Glutamatergic neuron (in vitro differentiated cells): ENCODE results near the gene RXFP1. TPM values are rescaled to one million over a fixed set of nuclear protein-coding genes. Genes with fewer than 3 reads are reported as not detected.

Experiments
- DNase-seq: peaks from one replicate; pipeline ENCODE4 v3.0.0; 2022
- H3K27ac Mint-ChIP-seq: one replicate; pipeline ENCODE4 v1.8.0; 2020; ENCODE audit warnings: mild to moderate bottlenecking, mixed read lengths, inconsistent platforms; ENCODE audit not compliant: unreplicated experiment
- H3K27me3 Mint-ChIP-seq: one replicate; pipeline ENCODE4 v1.8.0; 2020; ENCODE audit warnings: mild to moderate bottlenecking, moderate library complexity, mixed read lengths, inconsistent platforms; ENCODE audit not compliant: unreplicated experiment
- H3K36me3 Mint-ChIP-seq: one replicate; pipeline ENCODE4 v1.8.0; 2020; ENCODE audit warnings: mild to moderate bottlenecking, mixed read lengths, inconsistent platforms; ENCODE audit not compliant: unreplicated experiment
- H3K4me1 Mint-ChIP-seq: one replicate; pipeline ENCODE4 v1.8.0; 2020; ENCODE audit warnings: mild to moderate bottlenecking, low read depth, mixed read lengths, inconsistent platforms; ENCODE audit not compliant: unreplicated experiment
- H3K4me3 Mint-ChIP-seq: one replicate; pipeline ENCODE4 v1.8.0; 2020; ENCODE audit warnings: mild to moderate bottlenecking, mixed read lengths, inconsistent platforms; ENCODE audit not compliant: unreplicated experiment
- H3K9me3 Mint-ChIP-seq: one replicate; pipeline ENCODE4 v1.8.0; 2020; ENCODE audit warnings: mild to moderate bottlenecking, moderate library complexity, mixed read lengths, inconsistent platforms; ENCODE audit not compliant: unreplicated experiment
- total RNA-seq: library from RNA; stranded (reverse); fragmentation: NEBNext Ultra II Directional; extraction: Animal tissue kit (Norgen Biotek cat#: 25700); gene quantifications from one replicate; pipeline ENCODE4 v1.2.1, GENCODE V29; 2021; ENCODE audit not compliant: unreplicated experiment
- TF ChIP-seq, protein P1 (sequence below): fragments of 200-600 bp; sonication (generic); IDR thresholded peaks from one replicate; pipeline ENCODE4 v1.5.0; 2021; ENCODE audit not compliant: partially characterized antibody, unreplicated experiment

The RXFP1 gene
- total RNA-seq, 1 donor from 2014 or later = not detected

DNA sequence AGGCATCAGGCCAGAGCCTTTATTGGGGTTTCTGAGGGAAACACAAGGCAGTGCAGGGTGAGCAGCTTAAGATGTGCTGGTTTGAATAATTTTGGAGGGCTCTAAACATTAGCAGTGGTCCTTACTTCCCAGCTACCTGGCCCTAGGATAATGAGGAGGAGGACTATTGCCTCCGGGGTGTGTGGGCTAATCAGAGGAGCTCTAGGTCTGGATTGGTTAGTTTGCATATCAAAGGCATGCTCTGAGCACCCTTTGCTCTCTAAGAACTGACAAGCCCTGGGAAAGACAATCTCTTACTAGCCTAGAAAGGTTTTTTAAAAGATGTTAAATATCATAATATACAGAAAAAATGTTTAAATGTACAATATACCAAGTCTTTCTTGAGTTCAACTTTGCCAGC lies 58.4 kb downstream of the RXFP1 start:
- H3K36me3 Mint-ChIP-seq = no peaks in the 10 kb centered on the region
- DNase-seq = no peak

DNA sequence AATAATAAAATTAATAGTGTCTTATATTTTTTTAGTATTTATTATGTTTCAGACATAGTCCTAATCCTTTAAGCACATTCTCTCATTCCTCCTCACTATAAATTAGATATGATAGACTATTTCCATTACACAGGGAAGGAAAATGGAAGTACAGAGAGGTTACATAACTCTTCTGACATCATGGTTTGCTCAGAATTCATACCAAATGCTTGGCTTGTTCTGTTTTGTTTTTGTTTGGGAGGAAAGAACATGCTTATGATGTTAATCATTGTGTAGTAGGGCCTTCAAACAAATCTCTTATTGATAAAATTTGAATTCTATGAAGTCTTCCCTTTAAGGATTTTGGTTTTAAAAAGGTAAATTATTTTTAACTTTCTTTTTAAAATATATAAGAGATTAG lies 59.5 kb downstream of the RXFP1 start:
- Mint-ChIP-seq H3K4me1 (no peaks in the 10 kb centered on the region), H3K4me3 (no peak overlapping the region), H3K27me3 (no peaks in the 10 kb centered on the region), H3K27ac (no peak overlapping the region), H3K9me3 (peaks cover 2% of the 10 kb centered on the region), H3K36me3 (no peaks in the 10 kb centered on the region)
- no peak for DNase-seq
- TF ChIP-seq, protein P1, sequence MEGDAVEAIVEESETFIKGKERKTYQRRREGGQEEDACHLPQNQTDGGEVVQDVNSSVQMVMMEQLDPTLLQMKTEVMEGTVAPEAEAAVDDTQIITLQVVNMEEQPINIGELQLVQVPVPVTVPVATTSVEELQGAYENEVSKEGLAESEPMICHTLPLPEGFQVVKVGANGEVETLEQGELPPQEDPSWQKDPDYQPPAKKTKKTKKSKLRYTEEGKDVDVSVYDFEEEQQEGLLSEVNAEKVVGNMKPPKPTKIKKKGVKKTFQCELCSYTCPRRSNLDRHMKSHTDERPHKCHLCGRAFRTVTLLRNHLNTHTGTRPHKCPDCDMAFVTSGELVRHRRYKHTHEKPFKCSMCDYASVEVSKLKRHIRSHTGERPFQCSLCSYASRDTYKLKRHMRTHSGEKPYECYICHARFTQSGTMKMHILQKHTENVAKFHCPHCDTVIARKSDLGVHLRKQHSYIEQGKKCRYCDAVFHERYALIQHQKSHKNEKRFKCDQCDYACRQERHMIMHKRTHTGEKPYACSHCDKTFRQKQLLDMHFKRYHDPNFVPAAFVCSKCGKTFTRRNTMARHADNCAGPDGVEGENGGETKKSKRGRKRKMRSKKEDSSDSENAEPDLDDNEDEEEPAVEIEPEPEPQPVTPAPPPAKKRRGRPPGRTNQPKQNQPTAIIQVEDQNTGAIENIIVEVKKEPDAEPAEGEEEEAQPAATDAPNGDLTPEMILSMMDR = no peak

More for the DNA sequence above, 58.4 kb downstream of the RXFP1 start:
- TF ChIP-seq, protein P1 = no peak
- H3K27me3 Mint-ChIP-seq = no peaks in the 10 kb centered on the region
- no peak overlapping the region for H3K27ac Mint-ChIP-seq
- H3K9me3 Mint-ChIP-seq = peaks cover 2% of the 10 kb centered on the region
- H3K4me3 Mint-ChIP-seq = no peak overlapping the region
- no peaks in the 10 kb centered on the region for H3K4me1 Mint-ChIP-seq

DNA sequence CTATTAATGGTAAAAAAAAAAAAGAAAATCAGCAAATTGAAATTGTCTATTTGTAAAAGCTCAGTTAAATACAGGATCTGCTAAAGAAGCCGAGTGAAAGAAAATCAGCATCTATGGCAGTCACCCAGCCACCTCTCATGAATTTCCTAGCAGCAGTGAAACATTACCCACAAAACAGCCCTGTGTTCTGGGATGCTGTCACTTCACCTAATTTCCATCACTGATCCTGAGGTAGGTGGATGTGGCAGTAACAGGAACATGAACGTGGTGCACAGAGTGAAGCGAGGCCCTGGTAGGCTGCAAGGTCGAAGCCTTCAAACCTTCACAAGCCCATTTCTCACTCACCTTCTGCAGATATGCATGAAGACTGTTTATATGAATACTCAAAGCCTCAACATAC lies 65.2 kb downstream of the RXFP1 start:
- no peaks in the 10 kb centered on the region for H3K27me3 Mint-ChIP-seq
- H3K4me1 Mint-ChIP-seq = no peaks in the 10 kb centered on the region
- no peak overlapping the region for H3K27ac Mint-ChIP-seq
- H3K4me3 Mint-ChIP-seq = no peak overlapping the region
- no peaks in the 10 kb centered on the region for H3K9me3 Mint-ChIP-seq
- no peaks in the 10 kb centered on the region for H3K36me3 Mint-ChIP-seq
- TF ChIP-seq, protein P1 = no peak
- no peak for DNase-seq

DNA sequence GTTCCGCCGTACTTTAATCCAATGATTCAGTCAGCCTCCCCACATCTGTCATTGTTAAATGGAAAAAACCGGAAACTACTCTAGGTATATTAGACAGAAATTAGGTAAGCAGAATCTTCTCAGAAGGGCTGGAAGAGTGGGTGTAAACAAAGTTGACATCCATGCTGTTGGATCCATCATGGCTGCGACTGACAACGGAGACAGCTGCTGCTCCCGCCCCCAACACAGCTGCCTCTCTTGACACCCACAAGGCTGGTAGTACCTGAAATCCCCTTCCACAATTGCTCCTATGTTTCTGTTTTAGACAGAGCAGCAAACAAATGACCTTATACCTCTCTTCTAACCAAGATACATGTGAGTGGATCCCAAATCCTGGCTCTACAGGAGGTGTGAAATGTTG lies 66.6 kb downstream of the RXFP1 start:
- TF ChIP-seq, protein P1 = no peak
- no peak for DNase-seq
- Mint-ChIP-seq H3K4me1 (no peaks in the 10 kb centered on the region), H3K9me3 (no peaks in the 10 kb centered on the region), H3K4me3 (no peak overlapping the region), H3K27ac (no peak overlapping the region), H3K36me3 (no peaks in the 10 kb centered on the region), H3K27me3 (no peaks in the 10 kb centered on the region)

DNA sequence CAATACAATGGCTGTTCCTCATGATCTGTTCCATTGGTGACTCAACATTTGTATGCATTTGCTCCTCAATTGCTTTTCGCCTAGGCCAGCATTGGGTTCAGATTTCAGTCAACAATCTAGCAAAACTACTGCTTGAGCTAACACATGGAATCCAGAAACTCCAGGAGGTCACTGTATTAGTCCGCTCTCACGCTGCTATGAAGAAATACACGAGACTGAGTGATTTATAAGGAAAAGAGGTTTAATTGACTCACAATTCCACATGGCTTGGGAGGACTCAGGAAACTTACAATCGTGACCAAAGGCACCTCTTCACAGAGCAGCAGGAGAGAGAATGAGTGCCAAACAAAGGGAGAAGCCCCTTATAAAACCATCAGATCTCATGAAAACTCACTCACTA lies 67.1 kb downstream of the RXFP1 start:
- Mint-ChIP-seq H3K4me3 (no peak overlapping the region), H3K27ac (no peak overlapping the region), H3K27me3 (no peaks in the 10 kb centered on the region), H3K9me3 (no peaks in the 10 kb centered on the region), H3K4me1 (no peaks in the 10 kb centered on the region), H3K36me3 (no peaks in the 10 kb centered on the region)
- no peak for DNase-seq
- TF ChIP-seq, protein P1 = no peak
